RWPE1 (cell line): Measurements from ENCODE around the gene PLCD1.

Source experiments
- CTCF ChIA-PET: fragments of 350-600 bp; sonication (Branson Sonifier 250); formaldehyde crosslinking; extraction: SDS; loops from one replicate; lab custom pipeline; 2021; lab: Yijun Ruan, JAX
- POLR2A ChIA-PET: fragments of 400-600 bp; formaldehyde crosslinking; extraction: SDS; loops from one replicate; lab custom pipeline; 2020; ENCODE audit warnings: antibody characterized with exemption; ENCODE audit not compliant: low non-redundant PET; lab: Yijun Ruan, JAX
- DNase-seq: peaks from one replicate; pipeline ENCODE4 v3.0.0; 2012; ENCODE audit warnings: low spot score
- H3K27ac ChIP-seq: fragments of 450-650 bp; 2 replicates; pipeline ENCODE4 v1.5.1; 2017
- CTCF ChIP-seq: fragments of 450-650 bp; conservative IDR thresholded peaks from 2 replicates; pipeline ENCODE4 v1.5.1; 2017; ENCODE audit warnings: low read depth, mild to moderate bottlenecking

The PLCD1 gene

GRCh38 chr3:37987315-37987697, 42.1 kb downstream of the PLCD1 start:
- POLR2A ChIA-PET = no interaction called here
- peak overlapping the region; percentile 54; the same call in 1 of the 2 replicates for H3K27ac ChIP-seq
- no peak for TF ChIP-seq CTCF
- DNase-seq = no peak
- CTCF ChIA-PET = no interaction called here

- TF ChIP-seq CTCF = no peak
- POLR2A ChIA-PET = no interaction called here
- DNase-seq = peak; percentile 30
- CTCF ChIA-PET = no interaction called here
- H3K27ac ChIP-seq = peak overlapping the region; percentile 54
These were observed 42.7 kb downstream of the PLCD1 start for GRCh38 chr3:37986479-37987314.

GRCh38 chr3:37985637-37986320, 43.7 kb downstream of the PLCD1 start:
- ChIA-PET CTCF (no interaction called here), POLR2A (no interaction called here)
- H3K27ac ChIP-seq = peak overlapping the region; percentile 54

GRCh38 chr3:37984596-37984995, 44.8 kb downstream of the PLCD1 start:
- POLR2A ChIA-PET = no interaction called here
- CTCF ChIA-PET = no interaction called here
- no peak for DNase-seq
- TF ChIP-seq CTCF = no peak
- H3K27ac ChIP-seq = peak overlapping the region; percentile 54

More at GRCh38 chr3:37985637-37986320, 43.7 kb downstream of the PLCD1 start:
- DNase-seq = no peak
- TF ChIP-seq CTCF = no peak

- ChIA-PET POLR2A (no interaction called here), CTCF (interaction anchor here (0.8 kb wide), 1 partner anchor 17 kb away, joined by 5 read pairs; no protein-coding TSS in a partner anchor)
- peak overlapping the region; percentile 54 for H3K27ac ChIP-seq
- TF ChIP-seq CTCF = no peak
- DNase-seq = no peak
These were observed 45.4 kb downstream of the PLCD1 start for GRCh38 chr3:37984051-37984450.

GRCh38 chr3:37982331-37982730, 47.1 kb downstream of the PLCD1 start:
- ChIA-PET CTCF (no interaction called here), POLR2A (no interaction called here)
- H3K27ac ChIP-seq = no peak overlapping the region; the same call in 1 of the 2 replicates
- no peak for TF ChIP-seq CTCF
- no peak for DNase-seq
